ENCODE results near the gene CBR1. TPM values are rescaled to one million over a fixed set of nuclear protein-coding genes. Genes with fewer than 3 reads are reported as not detected.
A peak's percentile ranks its signal among the peaks of the same experiment; 100 is the strongest.

CBR1 gene
- total and polyA plus RNA-seq, 2 of the 13 experiments (the other 11 are each of a cell fraction or from before 2014, with no cell fraction given), result 33.7 to 38.7 TPM

DNA sequence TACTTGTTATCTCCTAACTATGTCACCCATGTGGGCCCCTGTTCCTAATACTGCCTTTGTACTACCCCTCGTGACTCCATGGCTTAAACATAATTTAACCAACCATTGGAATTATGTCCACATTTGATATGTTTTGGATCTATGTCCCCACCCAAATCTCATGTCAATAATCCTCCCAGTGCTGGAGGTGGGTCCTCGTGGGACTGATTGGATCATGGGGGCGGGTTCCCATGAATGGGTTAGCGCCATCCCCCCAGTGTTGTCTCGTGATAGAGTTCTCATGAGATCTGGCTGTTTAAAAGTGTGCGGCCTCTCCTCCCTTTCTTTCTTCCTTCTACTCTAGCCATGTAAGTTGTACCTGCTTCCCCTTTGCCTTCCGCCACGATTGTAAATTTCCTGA is 9.8 kb downstream of the CBR1 start:
- Histone ChIP-seq H3K36me3 (replicated peaks in 1 of 2; ENCODE audit: control insufficient read depth in 1 of 2, insufficient read depth in 2 of 2, low read length in 2 of 2) (no peaks in the 10 kb centered on the region), H2AFZ (ENCODE audit: low read length) (peak overlapping the region; percentile 85), H3K9ac (ENCODE audit: insufficient read depth, low read depth, low read length) (peak overlapping the region; percentile 58; the same call in 1 of the 2 replicates), H3K27me3 (ENCODE audit: control insufficient read depth in 1 of 2, insufficient read depth in 2 of 2, low read length in 2 of 2) (no peaks in the 10 kb centered on the region; a peak in 1 of 5 replicates), H3K27ac (ENCODE audit: extremely low read length, insufficient read depth, low read length) (no peak overlapping the region), H3K4me2 (ENCODE audit: low read depth, low read length) (peak overlapping the region; percentile 86), H4K20me1 (ENCODE audit: insufficient read depth, low read length) (no peaks in the 10 kb centered on the region), H3K79me2 (ENCODE audit: insufficient read depth, low read length) (no peaks in the 10 kb centered on the region), H3K9me3 (ENCODE audit: low read length) (no peaks in the 10 kb centered on the region), H3K4me1 (ENCODE audit: insufficient read depth, low read length) (peaks cover 17% of the 10 kb centered on the region), H3K4me3 (replicated peaks in 1 of 3; ENCODE audit: insufficient read depth in 1 of 3, low read depth in 2 of 3, low read length in 3 of 3) (peak overlapping the region; percentile 17 to 62 (median 60); a peak in 2 of 6 replicates)
- intact Hi-C loops (cut with micrococcal nuclease; ENCODE audit: unreplicated experiment), result no loop called here
- 62% methylated on average over 8 of the region's 8 CpGs for WGBS (ENCODE audit: low lambda C conversion rate)
- TF ChIP-seq, protein P1, sequence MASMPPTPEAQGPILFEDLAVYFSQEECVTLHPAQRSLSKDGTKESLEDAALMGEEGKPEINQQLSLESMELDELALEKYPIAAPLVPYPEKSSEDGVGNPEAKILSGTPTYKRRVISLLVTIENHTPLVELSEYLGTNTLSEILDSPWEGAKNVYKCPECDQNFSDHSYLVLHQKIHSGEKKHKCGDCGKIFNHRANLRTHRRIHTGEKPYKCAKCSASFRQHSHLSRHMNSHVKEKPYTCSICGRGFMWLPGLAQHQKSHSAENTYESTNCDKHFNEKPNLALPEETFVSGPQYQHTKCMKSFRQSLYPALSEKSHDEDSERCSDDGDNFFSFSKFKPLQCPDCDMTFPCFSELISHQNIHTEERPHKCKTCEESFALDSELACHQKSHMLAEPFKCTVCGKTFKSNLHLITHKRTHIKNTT (CRISPR knock-in tag; IDR thresholded peaks at IDR 0.05), result no peak
- CTCF ChIA-PET (ENCODE audit: low intra/inter-chr PET ratio, low total read pairs), result no interaction called here
- FAIRE-seq (no peak), ATAC-seq (no peak), DNase-seq (ENCODE audit: low spot score) (no peak)
- BruUV-seq (replicated peaks), result no TSS peak
- in situ Hi-C loops (cut with HindIII; ENCODE audit: extremely low pct_ligation_motif_present, low pct_unique_long_range_greater_than_20kb), result no loop called here
- POLR2A ChIA-PET, result interaction anchor here (2.1 kb wide), 1 partner anchor 20 kb away, joined by 7 read pairs; the partner anchor contains the start of gene SETD4

DNA sequence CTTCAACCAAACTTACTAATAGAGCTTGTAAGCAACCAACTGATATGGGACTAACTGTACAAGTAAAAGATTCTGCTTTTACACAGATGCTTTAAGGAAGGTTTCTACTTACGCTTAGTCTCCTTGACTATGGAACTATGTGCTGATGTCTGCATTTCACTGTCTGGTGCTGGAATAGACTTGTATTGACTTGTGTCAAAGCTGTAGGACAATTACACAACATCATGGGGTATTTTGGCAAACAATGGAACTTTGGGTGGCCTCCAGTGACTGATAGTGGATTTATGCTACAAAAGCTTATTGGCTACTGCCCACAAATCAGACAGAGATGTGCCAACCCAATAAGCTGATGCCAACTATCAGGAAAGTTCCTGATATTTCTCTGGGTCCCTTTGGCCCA is 10.6 kb downstream of the CBR1 start:
- FAIRE-seq, result no peak
- Histone ChIP-seq H3K27me3 (ENCODE audit: control insufficient read depth in 1 of 2, insufficient read depth in 2 of 2, low read length in 2 of 2) (no peaks in the 10 kb centered on the region; a peak in 1 of 5 replicates), H3K9ac (ENCODE audit: insufficient read depth, low read depth, low read length) (no peak overlapping the region), H3K4me2 (ENCODE audit: low read depth, low read length) (no peak overlapping the region), H2AFZ (ENCODE audit: low read length) (no peak overlapping the region), H4K20me1 (ENCODE audit: insufficient read depth, low read length) (no peaks in the 10 kb centered on the region), H3K9me3 (ENCODE audit: low read length) (no peaks in the 10 kb centered on the region), H3K27ac (ENCODE audit: extremely low read length, insufficient read depth, low read length) (no peak overlapping the region), H3K4me3 (replicated peaks in 1 of 3; ENCODE audit: insufficient read depth in 1 of 3, low read depth in 2 of 3, low read length in 3 of 3) (no peak overlapping the region), H3K4me1 (ENCODE audit: insufficient read depth, low read length) (peaks cover 17% of the 10 kb centered on the region), H3K79me2 (ENCODE audit: insufficient read depth, low read length) (no peaks in the 10 kb centered on the region), H3K36me3 (replicated peaks in 1 of 2; ENCODE audit: control insufficient read depth in 1 of 2, insufficient read depth in 2 of 2, low read length in 2 of 2) (no peaks in the 10 kb centered on the region)
- ATAC-seq, result no peak
- intact Hi-C loops (cut with micrococcal nuclease; ENCODE audit: unreplicated experiment), result no loop called here
- no TSS peak for BruUV-seq (replicated peaks)
- in situ Hi-C loops (cut with HindIII; ENCODE audit: extremely low pct_ligation_motif_present, low pct_unique_long_range_greater_than_20kb), result no loop called here
- DNase-seq (ENCODE audit: low spot score), result no peak
- ChIA-PET CTCF (ENCODE audit: low intra/inter-chr PET ratio, low total read pairs) (no interaction called here), POLR2A (no interaction called here)
- WGBS (ENCODE audit: low lambda C conversion rate), result 84% methylated on average over 1 of the region's 1 CpG
- TF ChIP-seq CCAR2 (optimal IDR thresholded peaks at IDR 0.05; ENCODE audit: low read depth, low read length) (no peak), SOX6 (IDR thresholded peaks at IDR 0.05) (no peak), SOX6 (CRISPR knock-in tag; IDR thresholded peaks at IDR 0.05) (no peak), MAFK (conservative IDR thresholded peaks at IDR 0.05 in 1 of 2, IDR thresholded peaks at IDR 0.05 in 1 of 2; ENCODE audit: low read length in 2 of 2) (peak; percentile 22 to 61; a peak in 2 of 4 replicates), ZBTB42 (CRISPR knock-in tag; IDR thresholded peaks at IDR 0.05) (no peak), SOX13 (IDR thresholded peaks at IDR 0.05) (no peak), SOX13 (CRISPR knock-in tag; conservative IDR thresholded peaks at IDR 0.05 in 1 of 2, IDR thresholded peaks at IDR 0.05 in 1 of 2) (0 out of 4 replicates have a peak, but pooled peaks of 1 of the 2 experiments have one; percentile 13), ZNF816 (CRISPR knock-in tag; IDR thresholded peaks at IDR 0.05; ENCODE audit: borderline replicate concordance) (no peak), JUND (CRISPR knock-in tag; IDR thresholded peaks at IDR 0.05) (no peak), ARNTL (CRISPR knock-in tag; IDR thresholded peaks at IDR 0.05) (no peak), ZNF460 (CRISPR knock-in tag; IDR thresholded peaks at IDR 0.05; ENCODE audit: borderline replicate concordance) (no peak), MAFF (IDR thresholded peaks at IDR 0.05; ENCODE audit: low read depth, low read length) (peak; percentile 48; the same call in 1 of the 2 replicates), NR1H2 (CRISPR knock-in tag; IDR thresholded peaks at IDR 0.05; ENCODE audit: borderline replicate concordance, low read depth) (no peak), SAP130 (CRISPR knock-in tag; IDR thresholded peaks at IDR 0.05; ENCODE audit: low read depth) (no peak), ZFP36L2 (CRISPR knock-in tag; IDR thresholded peaks at IDR 0.05) (no peak), SSRP1 (CRISPR knock-in tag; IDR thresholded peaks at IDR 0.05) (no peak)
- TF ChIP-seq, protein P2, sequence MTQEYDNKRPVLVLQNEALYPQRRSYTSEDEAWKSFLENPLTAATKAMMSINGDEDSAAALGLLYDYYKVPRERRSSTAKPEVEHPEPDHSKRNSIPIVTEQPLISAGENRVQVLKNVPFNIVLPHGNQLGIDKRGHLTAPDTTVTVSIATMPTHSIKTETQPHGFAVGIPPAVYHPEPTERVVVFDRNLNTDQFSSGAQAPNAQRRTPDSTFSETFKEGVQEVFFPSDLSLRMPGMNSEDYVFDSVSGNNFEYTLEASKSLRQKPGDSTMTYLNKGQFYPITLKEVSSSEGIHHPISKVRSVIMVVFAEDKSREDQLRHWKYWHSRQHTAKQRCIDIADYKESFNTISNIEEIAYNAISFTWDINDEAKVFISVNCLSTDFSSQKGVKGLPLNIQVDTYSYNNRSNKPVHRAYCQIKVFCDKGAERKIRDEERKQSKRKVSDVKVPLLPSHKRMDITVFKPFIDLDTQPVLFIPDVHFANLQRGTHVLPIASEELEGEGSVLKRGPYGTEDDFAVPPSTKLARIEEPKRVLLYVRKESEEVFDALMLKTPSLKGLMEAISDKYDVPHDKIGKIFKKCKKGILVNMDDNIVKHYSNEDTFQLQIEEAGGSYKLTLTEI (CRISPR knock-in tag; conservative IDR thresholded peaks at IDR 0.05), result no peak
